MM.1S (cell line): ENCODE measurements around the gene SMAD3.

Experiments used
- DNase-seq: peaks from one replicate; pipeline ENCODE4 v3.0.0-alpha.2; 2015
- H2AFZ ChIP-seq: fragments of 300-600 bp; sonication (generic); 2 replicates; pipeline ENCODE4 v1.6.0; 2016; ENCODE audit warnings: antibody characterized with exemption, low read length
- H3F3A ChIP-seq: fragments of 300-600 bp; sonication (generic); 2 replicates; pipeline ENCODE4 v1.6.1; 2016; ENCODE audit warnings: mild to moderate bottlenecking, antibody characterized with exemption, low read length, moderate library complexity, mixed read lengths; ENCODE audit not compliant: insufficient read depth
- H3K27ac ChIP-seq: fragments of 300-600 bp; sonication (generic); 2 replicates; pipeline ENCODE4 v1.5.1; 2016; ENCODE audit warnings: mild to moderate bottlenecking, low read length
- H3K27me3 ChIP-seq: fragments of 300-600 bp; sonication (generic); replicated peaks from 2 replicates; pipeline ENCODE4 v1.6.0; 2016; ENCODE audit warnings: low read length; ENCODE audit not compliant: insufficient read depth
- H3K36me3 ChIP-seq: fragments of 300-600 bp; sonication (generic); replicated peaks from 2 replicates; pipeline ENCODE4 v1.6.1; 2016; ENCODE audit warnings: mild to moderate bottlenecking, low read length, mixed read lengths; ENCODE audit not compliant: insufficient read depth
- H3K4me1 ChIP-seq: fragments of 300-600 bp; sonication (generic); 2 replicates; pipeline ENCODE4 v1.6.1; 2016; ENCODE audit warnings: low read length, mixed read lengths
- H3K4me2 ChIP-seq: fragments of 300-600 bp; sonication (generic); 2 replicates; pipeline ENCODE4 v1.6.0; 2016; ENCODE audit warnings: low read depth, low read length
- H3K4me3 ChIP-seq: fragments of 300-600 bp; sonication (generic); 2 replicates; pipeline ENCODE4 v1.5.1; 2016; ENCODE audit warnings: low read length, mixed read lengths
- H3K79me2 ChIP-seq: fragments of 300-600 bp; sonication (generic); 2 replicates; pipeline ENCODE4 v1.6.1; 2016; ENCODE audit warnings: mixed run types, low read length, mixed read lengths
- H3K9ac ChIP-seq: fragments of 300-600 bp; sonication (generic); 2 replicates; pipeline ENCODE4 v1.6.1; 2016; ENCODE audit warnings: low read length, mixed read lengths
- H3K9me2 ChIP-seq: fragments of 300-600 bp; sonication (generic); replicated peaks from 2 replicates; pipeline ENCODE4 v1.6.1; 2016; ENCODE audit warnings: mild to moderate bottlenecking, low read length, mixed read lengths; ENCODE audit not compliant: insufficient read depth
- H3K9me3 ChIP-seq: fragments of 300-600 bp; sonication (generic); replicated peaks from 2 replicates; pipeline ENCODE4 v1.6.1; 2016; ENCODE audit warnings: mild to moderate bottlenecking, low read length, mixed read lengths; ENCODE audit not compliant: insufficient read depth
- H4K20me1 ChIP-seq: fragments of 300-600 bp; sonication (generic); 2 replicates; pipeline ENCODE4 v1.6.1; 2016; ENCODE audit warnings: mild to moderate bottlenecking, low read length, moderate library complexity, mixed read lengths; ENCODE audit not compliant: insufficient read depth
- EZH2 ChIP-seq: fragments of 300-600 bp; sonication (generic); optimal IDR thresholded peaks from 2 replicates; pipeline ENCODE3; 2017; ENCODE audit warnings: low read depth, mild to moderate bottlenecking, antibody characterized with exemption, low read length, mixed read lengths
- EZH2phosphoT487 ChIP-seq: fragments of 300-600 bp; sonication (generic); IDR thresholded peaks from 2 replicates; pipeline ENCODE4 v1.6.1; 2018; ENCODE audit warnings: antibody characterized with exemption, low read length
- TF ChIP-seq, protein P1 (sequence below): fragments of 300-600 bp; sonication (generic); IDR thresholded peaks from 2 replicates; pipeline ENCODE4 v1.5.1; 2016; ENCODE audit warnings: antibody characterized with exemption, low read length, mixed read lengths

The SMAD3 gene

DNA sequence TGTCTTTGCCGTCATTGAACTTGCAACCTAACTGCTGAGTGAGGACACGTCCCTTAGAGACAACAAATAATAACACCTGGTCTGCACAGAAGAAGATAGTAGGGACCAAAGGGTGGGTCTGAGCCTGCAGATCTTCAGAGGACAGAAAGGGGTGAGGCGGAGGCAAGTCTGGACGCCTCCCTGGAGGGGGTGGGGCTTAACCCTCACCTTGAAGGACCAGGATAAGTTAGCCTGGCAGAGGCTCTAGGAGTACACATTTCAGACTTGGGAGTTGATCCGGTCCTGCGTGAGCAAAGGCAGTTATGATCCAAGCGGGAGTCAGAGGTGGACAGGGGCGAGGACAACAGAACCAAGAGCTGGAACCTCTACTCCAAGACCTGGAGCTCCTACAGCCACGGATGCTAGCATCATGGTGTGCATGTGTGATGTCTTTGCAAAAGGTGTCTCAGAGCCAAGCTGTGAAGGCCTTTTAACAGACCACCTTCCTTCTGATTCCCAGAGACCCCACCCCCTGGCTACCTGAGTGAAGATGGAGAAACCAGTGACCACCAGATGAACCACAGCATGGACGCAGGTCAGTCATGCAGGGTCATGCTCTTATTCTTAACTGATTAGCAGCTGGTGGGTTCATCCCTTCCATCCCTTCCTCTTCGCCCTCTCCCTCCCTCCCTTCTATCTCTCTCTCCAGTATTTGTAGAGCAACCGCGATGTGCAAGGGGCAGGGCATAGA, 101.0 kb downstream of the SMAD3 start:
- Histone ChIP-seq H3K27ac (no peak overlapping the region), H3K9me3 (no peaks in the 10 kb centered on the region), H3K9me2 (no peaks in the 10 kb centered on the region), H3K4me1 (no peaks in the 10 kb centered on the region), H3K9ac (no peak overlapping the region), H2AFZ (no peak overlapping the region), H3K4me2 (no peak overlapping the region), H3K79me2 (no peaks in the 10 kb centered on the region), H3K27me3 (no peaks in the 10 kb centered on the region), H4K20me1 (no peaks in the 10 kb centered on the region), H3K36me3 (no peaks in the 10 kb centered on the region), H3K4me3 (no peak overlapping the region), H3F3A (no peaks in the 10 kb centered on the region)
- TF ChIP-seq EZH2 (no peak), EZH2phosphoT487 (no peak)
- TF ChIP-seq, protein P1, sequence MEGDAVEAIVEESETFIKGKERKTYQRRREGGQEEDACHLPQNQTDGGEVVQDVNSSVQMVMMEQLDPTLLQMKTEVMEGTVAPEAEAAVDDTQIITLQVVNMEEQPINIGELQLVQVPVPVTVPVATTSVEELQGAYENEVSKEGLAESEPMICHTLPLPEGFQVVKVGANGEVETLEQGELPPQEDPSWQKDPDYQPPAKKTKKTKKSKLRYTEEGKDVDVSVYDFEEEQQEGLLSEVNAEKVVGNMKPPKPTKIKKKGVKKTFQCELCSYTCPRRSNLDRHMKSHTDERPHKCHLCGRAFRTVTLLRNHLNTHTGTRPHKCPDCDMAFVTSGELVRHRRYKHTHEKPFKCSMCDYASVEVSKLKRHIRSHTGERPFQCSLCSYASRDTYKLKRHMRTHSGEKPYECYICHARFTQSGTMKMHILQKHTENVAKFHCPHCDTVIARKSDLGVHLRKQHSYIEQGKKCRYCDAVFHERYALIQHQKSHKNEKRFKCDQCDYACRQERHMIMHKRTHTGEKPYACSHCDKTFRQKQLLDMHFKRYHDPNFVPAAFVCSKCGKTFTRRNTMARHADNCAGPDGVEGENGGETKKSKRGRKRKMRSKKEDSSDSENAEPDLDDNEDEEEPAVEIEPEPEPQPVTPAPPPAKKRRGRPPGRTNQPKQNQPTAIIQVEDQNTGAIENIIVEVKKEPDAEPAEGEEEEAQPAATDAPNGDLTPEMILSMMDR = no peak
- DNase-seq = no peak

DNA sequence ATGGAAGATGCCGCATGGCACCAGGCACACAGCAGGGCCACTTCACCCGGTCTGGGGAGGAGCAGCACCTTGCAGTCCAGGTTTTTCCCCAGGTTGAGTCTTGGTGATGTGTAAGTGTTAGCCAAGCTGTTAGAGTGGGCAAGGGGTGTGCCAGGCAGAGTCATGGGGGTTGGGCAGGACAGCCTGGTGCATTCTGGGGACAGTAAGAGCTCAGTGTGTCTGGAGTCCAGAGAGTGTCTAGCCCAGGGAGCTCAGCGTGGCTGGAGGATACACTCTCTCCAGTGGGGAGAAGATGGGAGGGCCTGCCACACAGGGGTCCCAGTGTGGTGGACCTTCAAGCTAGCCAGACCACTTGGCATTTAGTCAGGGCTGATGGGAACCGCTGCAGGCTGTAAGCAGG, 101.7 kb downstream of the SMAD3 start:
- Histone ChIP-seq H3K36me3 (no peaks in the 10 kb centered on the region), H3K4me1 (no peaks in the 10 kb centered on the region), H4K20me1 (no peaks in the 10 kb centered on the region), H3K9me2 (no peaks in the 10 kb centered on the region), H3K4me2 (no peak overlapping the region), H3K9ac (no peak overlapping the region), H3K27ac (no peak overlapping the region), H3F3A (no peaks in the 10 kb centered on the region), H3K9me3 (no peaks in the 10 kb centered on the region), H3K27me3 (no peaks in the 10 kb centered on the region), H2AFZ (no peak overlapping the region), H3K79me2 (no peaks in the 10 kb centered on the region), H3K4me3 (no peak overlapping the region)
- no peak for DNase-seq
- TF ChIP-seq EZH2phosphoT487 (no peak), EZH2 (no peak)
- TF ChIP-seq, protein P1 = no peak

DNA sequence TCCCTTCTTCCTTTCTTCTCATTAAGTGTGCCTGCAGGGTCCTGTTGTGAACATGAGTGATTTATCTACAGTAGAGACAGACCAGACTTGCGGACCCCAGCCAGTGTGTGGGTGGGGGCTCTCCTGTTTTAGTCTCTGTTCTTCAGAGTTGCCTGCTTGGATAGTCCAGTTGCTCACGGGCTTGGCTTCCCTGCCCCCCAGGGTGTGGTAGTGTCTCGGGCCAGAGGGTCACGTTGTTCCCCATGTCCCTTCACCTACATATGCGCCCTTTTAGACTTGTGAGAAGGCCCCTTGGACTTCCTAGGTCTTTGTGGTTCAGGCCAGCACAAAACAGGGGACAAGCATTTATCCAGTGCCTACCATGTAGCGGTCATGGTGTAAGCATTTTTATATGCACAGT, 103.3 kb downstream of the SMAD3 start:
- no peak overlapping the region for H3K27ac ChIP-seq
- H3K9me3 ChIP-seq = no peaks in the 10 kb centered on the region
- H3K79me2 ChIP-seq = no peaks in the 10 kb centered on the region
- no peaks in the 10 kb centered on the region for H4K20me1 ChIP-seq
- H3K36me3 ChIP-seq = no peaks in the 10 kb centered on the region
- H3K4me3 ChIP-seq = no peak overlapping the region
- no peak for DNase-seq
- TF ChIP-seq EZH2 = no peak
- TF ChIP-seq, protein P1 = no peak
- TF ChIP-seq EZH2phosphoT487 = no peak
- H3K9me2 ChIP-seq = no peaks in the 10 kb centered on the region
- no peaks in the 10 kb centered on the region for H3K27me3 ChIP-seq
- no peak overlapping the region for H3K4me2 ChIP-seq
- H3F3A ChIP-seq = no peaks in the 10 kb centered on the region
- H3K4me1 ChIP-seq = no peaks in the 10 kb centered on the region
- no peak overlapping the region for H3K9ac ChIP-seq
- H2AFZ ChIP-seq = no peak overlapping the region
